GM19193 (cell line): Measurements from ENCODE around the gene DGKH.

ENCODE experiments used
- POLR2A ChIP-seq: IDR thresholded peaks from 4 replicates; pipeline ENCODE4 v1.6.1; 2011; ENCODE audit not compliant: insufficient read depth, insufficient read length; ENCODE audit errors: extremely low read depth

DGKH gene, protein sequence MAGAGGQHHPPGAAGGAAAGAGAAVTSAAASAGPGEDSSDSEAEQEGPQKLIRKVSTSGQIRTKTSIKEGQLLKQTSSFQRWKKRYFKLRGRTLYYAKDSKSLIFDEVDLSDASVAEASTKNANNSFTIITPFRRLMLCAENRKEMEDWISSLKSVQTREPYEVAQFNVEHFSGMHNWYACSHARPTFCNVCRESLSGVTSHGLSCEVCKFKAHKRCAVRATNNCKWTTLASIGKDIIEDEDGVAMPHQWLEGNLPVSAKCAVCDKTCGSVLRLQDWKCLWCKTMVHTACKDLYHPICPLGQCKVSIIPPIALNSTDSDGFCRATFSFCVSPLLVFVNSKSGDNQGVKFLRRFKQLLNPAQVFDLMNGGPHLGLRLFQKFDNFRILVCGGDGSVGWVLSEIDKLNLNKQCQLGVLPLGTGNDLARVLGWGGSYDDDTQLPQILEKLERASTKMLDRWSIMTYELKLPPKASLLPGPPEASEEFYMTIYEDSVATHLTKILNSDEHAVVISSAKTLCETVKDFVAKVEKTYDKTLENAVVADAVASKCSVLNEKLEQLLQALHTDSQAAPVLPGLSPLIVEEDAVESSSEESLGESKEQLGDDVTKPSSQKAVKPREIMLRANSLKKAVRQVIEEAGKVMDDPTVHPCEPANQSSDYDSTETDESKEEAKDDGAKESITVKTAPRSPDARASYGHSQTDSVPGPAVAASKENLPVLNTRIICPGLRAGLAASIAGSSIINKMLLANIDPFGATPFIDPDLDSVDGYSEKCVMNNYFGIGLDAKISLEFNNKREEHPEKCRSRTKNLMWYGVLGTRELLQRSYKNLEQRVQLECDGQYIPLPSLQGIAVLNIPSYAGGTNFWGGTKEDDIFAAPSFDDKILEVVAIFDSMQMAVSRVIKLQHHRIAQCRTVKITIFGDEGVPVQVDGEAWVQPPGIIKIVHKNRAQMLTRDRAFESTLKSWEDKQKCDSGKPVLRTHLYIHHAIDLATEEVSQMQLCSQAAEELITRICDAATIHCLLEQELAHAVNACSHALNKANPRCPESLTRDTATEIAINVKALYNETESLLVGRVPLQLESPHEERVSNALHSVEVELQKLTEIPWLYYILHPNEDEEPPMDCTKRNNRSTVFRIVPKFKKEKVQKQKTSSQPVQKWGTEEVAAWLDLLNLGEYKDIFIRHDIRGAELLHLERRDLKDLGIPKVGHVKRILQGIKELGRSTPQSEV

DNA sequence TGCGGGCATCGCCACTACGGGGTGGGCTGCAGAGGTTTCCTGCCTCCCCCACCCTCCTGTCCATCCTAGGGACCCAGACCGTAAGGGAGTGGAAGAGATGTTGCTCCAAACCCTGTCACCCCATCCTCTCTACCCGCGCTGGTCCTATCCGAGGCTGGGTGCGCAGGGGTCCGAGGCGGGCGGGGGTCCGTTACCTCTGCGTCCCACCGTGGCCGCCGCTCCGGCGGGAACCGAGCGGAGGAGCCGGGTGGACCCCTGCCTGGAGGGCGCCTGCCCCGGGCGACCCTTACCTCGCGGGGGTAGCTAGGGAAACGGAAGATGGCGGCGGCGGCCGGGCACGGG is at the start of gene DGKH:
Gene DGKH, plus strand, starts transcription at position 307 of the 342 bp plus-strand sequence. CDS start 126 bp downstream, outside the sequence.
- TF ChIP-seq POLR2A: peak; percentile 0

DNA sequence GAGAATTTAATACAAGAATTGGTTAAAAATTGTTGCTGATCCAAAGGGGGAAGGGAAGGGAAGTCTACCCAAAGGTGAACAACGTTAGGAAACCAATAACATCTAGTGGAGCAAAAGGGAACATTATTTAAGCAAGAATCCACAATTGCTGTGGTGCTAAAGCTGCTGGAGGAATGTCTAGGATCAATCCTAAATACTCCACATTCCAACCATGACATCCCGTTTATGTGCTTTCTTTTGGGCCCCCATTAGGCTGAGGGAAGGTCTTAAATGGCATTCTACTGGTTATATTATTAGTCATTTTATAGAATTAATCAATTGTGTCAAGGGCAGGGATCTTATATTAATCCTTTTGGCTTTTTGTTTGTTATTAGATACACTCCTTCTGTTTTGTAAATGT is 47.6 kb upstream of the DGKH start:
- no peak for TF ChIP-seq POLR2A

DNA sequence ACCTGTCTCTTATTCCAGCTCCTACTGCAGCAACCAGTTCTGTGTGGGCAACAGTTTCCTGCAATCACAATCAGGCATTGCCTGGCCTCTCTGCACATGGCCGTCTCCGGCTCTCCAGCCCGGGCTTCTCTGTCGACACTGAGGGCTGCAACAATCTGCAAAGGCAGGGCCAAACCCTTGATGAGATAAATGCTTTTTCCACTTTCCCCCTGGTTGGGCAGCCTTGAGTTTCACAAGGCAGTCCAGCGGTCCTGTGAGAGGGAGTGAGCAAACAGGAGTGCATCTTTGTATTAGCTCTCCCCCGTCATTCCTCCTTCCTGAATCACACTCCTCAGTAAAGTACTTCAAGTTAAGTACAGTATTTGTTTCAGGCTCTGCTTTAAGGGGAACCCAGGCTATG is 46.9 kb upstream of the DGKH start:
- no peak for TF ChIP-seq POLR2A

DNA sequence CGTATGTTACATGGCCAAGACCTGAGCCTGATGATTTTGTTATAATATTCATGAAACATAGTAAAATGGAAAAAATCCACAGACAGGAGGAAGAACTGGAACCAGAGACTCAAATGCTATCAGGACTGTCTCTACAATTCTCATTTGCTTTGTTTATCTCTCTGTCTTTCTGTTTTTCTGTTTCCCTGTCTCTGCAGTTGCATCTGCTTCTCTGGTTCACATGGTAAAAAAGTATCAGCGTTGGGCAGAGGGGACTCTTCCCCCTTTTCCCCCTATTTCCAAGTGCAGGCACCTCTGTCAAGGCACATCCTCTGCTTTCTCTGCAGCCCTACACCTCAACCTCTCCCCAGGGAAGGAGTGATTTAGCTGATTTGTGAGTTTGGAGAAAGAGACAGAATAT is 46.4 kb upstream of the DGKH start:
- no peak for TF ChIP-seq POLR2A

DNA sequence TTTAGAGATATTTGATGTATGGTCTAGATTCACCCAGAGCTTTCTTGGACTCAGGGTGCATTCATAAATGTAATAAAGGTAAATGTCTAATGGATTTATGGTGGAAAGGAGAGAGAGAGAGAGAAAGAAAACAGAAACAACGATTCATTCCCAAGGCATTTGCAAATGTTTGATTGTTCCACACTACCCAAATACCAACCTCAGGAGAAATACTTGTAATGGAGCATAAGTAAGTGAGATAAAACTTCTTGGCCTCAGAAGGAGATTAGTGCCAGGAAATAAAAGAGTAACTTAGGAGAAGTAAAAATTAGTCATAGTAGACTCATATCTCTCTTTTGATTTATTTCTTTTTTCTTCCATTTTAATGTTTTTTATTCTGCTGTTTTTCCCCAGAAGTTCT is 40.6 kb upstream of the DGKH start:
- TF ChIP-seq POLR2A: no peak

DNA sequence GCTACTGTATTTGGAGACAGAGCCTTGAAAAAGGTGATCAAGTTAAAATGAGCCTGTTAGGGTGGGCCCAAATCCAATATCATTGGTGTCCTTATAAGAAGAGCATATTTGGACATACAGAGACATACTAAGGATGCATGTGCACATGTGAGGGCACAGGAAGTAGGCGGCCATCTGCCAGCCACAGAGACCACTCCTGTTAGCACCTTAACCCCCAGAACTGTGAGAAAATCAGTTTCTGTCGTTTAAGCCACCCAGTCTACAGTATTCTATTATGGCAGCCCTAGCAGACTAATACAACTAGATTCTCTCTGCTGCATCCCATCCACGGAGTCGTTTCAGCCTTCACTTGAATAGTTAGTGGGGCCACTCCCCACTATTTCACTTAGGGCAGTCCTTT is 39.4 kb upstream of the DGKH start:
- no peak for TF ChIP-seq POLR2A

DNA sequence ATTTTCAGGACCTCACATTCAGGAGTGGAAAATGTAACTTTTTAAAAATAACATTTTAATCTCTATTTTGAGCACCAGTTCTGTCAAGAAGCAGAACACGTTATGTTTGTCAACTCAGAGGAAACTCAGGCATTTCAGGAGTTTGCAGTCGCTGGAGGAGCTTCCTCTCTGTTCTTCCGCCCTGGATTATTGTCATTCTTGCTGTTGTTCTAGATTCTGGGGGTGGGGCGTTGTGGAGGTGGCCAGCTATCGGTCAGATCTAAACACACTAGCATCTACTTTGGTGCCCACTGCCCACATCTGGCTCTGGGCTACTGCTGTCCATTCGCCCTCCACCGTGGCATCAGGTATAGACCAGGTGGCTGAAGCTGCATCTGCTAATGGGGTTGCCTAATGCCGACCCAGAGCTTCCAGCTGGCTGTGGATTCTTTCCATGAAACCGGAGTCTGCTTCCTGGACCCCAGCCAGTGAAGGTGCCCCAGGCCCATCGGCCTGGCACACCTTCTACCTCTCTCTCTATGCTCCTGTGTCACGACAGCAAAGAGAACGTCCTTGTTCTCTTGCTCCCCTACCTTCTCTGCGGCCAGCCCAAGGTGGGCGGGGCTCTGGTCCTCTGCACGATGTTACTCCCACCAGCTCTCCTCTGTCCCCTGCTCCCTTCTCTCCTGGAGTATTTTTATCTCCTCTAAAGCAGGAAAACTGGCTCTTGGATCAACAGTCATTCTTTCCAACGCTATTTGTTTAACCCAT is 36.7 kb upstream of the DGKH start:
- no peak for TF ChIP-seq POLR2A

DNA sequence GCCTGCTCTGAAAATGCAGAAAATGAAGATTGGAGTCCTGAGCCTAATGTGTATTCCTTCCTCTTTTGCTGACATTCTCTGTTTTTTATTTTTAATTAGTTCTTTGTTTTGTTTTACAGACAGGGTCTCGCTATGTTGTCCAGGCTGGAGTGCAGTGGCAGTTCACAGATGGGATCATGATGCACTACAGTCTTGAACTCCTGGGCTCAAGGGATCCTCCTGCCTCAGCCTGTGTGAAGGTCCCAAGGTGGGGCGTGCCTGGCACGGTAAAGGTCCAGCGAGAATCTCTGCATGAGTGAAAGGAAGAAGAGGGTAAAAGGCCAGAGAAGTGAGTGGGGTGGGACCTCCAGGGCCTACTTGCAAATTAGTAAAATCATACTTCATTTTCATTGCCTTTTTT is 34.3 kb upstream of the DGKH start:
- TF ChIP-seq POLR2A: no peak

DNA sequence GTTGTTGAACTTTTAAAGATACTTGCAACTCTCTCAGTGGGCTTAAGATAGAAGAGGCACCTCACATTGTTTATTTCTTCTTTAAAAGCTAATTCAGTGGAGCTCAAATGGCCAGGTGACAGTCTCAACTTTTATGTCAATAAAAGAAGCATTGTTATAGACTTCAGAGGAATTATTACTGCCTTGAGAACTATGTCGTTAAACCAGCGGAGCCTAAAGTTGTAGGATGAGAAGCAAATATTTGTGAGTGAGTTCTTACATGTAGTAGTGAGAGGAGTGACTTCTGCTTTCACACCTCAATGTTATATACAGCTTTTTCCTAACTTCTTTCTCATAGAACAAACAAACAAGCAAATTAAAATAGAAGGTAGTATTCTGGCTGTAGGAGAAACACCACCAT is 31.2 kb upstream of the DGKH start:
- no peak for TF ChIP-seq POLR2A

DNA sequence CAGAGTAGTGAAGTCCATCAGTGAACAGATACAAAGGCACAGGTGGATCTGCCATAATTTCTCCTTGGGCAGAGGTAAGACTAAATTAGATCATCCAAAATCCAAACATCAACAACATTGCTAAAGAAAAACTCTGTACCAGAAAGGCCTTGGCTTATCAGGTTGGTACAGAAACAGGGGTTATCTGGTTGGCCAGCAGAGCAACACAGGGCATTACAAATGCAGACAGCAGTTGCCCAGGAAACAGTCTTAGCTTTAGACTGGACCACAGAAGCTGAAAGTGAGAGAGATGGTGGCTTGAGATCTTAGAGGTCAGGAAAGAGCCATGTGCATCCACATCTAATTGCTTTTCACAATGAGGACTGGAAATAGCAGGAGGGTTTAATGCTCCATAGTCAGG is 26.6 kb upstream of the DGKH start:
- no peak for TF ChIP-seq POLR2A

DNA sequence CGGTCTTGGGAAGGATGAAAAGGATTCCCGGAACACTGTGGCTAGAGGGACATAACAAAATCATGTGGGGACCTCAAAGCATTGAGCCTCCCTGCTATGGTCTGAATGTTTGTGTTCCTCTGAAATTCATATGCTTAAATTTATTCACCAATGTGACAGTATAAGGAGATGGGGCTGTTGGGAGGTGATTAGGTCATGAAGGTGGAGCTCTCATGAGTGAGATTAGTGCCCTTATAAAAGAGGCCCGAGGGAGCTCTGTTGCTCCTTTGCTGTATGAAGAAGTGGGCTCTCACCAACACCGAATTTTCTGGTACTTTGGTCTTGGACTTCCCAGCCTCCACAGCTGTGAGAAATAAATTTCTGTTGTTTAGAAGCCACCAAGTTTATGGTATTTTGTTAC is 26.1 kb upstream of the DGKH start:
- no peak for TF ChIP-seq POLR2A

DNA sequence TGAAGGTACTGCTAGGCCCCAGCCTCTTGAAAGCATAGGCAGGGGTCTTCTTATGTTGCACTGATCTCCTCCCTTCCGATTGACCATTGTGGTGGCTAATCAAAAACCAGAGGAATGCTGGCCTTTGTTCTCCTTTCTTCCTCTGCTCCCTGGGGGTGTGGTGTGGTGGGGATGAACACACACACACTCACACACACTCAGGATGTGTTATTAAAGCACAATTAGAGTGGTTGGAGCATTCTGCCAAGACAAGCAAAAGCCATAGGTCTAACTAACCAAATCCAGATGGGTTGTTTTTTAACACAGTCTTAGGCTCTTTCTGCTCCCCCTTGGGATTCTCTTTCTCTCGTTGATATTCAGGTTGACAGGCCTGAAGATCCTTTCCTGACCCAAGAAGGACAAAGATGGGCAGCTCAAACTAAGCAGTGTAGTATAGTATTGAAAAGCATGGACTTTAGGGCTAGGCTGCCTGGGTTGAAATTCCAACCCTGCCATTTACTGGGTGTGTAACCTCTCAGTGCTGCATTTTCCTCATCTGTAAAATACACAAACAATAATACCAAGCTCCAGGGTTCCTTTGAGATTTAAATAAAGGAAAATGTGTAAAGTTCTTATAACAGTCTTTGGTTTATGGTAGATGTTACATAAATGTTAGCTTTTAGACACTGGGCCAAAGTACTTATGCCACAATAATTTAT is 25.5 kb upstream of the DGKH start:
- TF ChIP-seq POLR2A: no peak

DNA sequence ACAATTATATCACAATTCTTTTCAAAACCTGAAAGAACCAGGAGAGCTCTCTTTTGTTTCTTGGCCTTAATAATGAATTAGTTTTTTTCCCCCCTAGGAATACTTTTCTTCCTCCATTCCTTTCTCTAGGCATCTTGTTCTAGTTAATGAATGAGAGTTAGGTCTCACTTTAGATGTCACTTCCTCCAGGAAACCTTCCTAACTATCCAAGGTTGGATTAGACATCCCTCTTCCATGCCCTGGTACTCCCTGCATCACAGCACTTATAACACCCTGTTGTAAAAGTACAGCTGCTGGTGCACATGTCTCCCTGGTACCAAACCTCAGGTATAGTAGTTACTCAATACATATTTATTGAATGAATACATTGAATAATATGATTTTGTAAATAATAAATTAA is 21.2 kb upstream of the DGKH start:
- no peak for TF ChIP-seq POLR2A
